HUES48 (cell line): Measurements from ENCODE around the gene C12orf56.
"Not testable (repeated sequence)": the region's sequence is repeated elsewhere in the genome, so short reads cannot be mapped to it uniquely, and the experiment has no call there.

Experiments used
- H3K27ac ChIP-seq: one replicate; pipeline ENCODE4 v1.7.0; 2013; ENCODE audit warnings: low read depth, low read length, inconsistent platforms
- H3K27me3 ChIP-seq: 2 replicates; pipeline ENCODE4 v1.6.1; 2013; ENCODE audit warnings: mild to moderate bottlenecking, low read length; ENCODE audit not compliant: control insufficient read depth, insufficient read depth
- H3K36me3 ChIP-seq: 2 replicates; pipeline ENCODE4 v1.6.1; 2013; ENCODE audit warnings: low read length; ENCODE audit not compliant: control insufficient read depth, insufficient read depth
- H3K4me1 ChIP-seq: 2 replicates; pipeline ENCODE4 v1.6.1; 2013; ENCODE audit warnings: mild to moderate bottlenecking, low read length; ENCODE audit not compliant: control insufficient read depth, insufficient read depth
- H3K4me3 ChIP-seq: 2 replicates; pipeline ENCODE4 v1.5.1; 2013; ENCODE audit warnings: mild to moderate bottlenecking, low read depth, low read length
- H3K9ac ChIP-seq: 2 replicates; pipeline ENCODE4 v1.6.1; 2013; ENCODE audit warnings: mild to moderate bottlenecking, low read depth, low read length, moderate library complexity
- H3K9me3 ChIP-seq: 2 replicates; pipeline ENCODE4 v1.6.1; 2013; ENCODE audit warnings: low read length; ENCODE audit not compliant: control insufficient read depth, insufficient read depth

The C12orf56 gene

GRCh38 chr12:64304571-64304970 is 86.0 kb downstream of the C12orf56 start:
- H3K27ac ChIP-seq = no peak overlapping the region
- no peaks in the 10 kb centered on the region for H3K9me3 ChIP-seq
- no peaks in the 10 kb centered on the region for H3K4me1 ChIP-seq
- H3K27me3 ChIP-seq = no peaks in the 10 kb centered on the region
- no peaks in the 10 kb centered on the region for H3K36me3 ChIP-seq
- H3K9ac ChIP-seq = no peak overlapping the region
- no peak overlapping the region for H3K4me3 ChIP-seq

GRCh38 chr12:64299628-64300027 is 90.9 kb downstream of the C12orf56 start:
- Histone ChIP-seq H3K4me3 (no peak overlapping the region), H3K27me3 (no peaks in the 10 kb centered on the region), H3K4me1 (no peaks in the 10 kb centered on the region), H3K36me3 (no peaks in the 10 kb centered on the region), H3K27ac (no peak overlapping the region), H3K9ac (no peak overlapping the region), H3K9me3 (no peaks in the 10 kb centered on the region)

DNA sequence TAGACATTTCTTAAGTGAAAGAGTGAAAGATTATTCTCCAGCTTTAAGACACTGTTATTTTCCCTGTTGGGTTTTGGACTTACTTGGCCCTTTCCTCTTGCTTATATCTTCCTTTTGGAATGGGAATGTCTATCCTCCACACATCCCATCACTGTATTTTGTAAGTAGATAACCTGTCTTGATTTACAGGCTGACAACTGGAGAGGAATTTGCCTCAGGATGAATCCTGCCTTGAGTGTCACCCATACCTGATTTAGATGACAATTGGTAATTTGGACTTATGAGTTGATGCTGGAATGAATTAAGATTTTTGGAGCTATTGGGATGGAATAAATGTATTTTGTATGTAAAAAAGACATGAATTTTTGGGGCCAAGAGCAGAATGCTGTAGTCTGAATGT is 94.3 kb downstream of the C12orf56 start:
- Histone ChIP-seq H3K27me3 (no peaks in the 10 kb centered on the region), H3K9ac (no peak overlapping the region), H3K9me3 (no peaks in the 10 kb centered on the region), H3K36me3 (no peaks in the 10 kb centered on the region), H3K4me1 (no peaks in the 10 kb centered on the region), H3K4me3 (no peak overlapping the region), H3K27ac (no peak overlapping the region)

DNA sequence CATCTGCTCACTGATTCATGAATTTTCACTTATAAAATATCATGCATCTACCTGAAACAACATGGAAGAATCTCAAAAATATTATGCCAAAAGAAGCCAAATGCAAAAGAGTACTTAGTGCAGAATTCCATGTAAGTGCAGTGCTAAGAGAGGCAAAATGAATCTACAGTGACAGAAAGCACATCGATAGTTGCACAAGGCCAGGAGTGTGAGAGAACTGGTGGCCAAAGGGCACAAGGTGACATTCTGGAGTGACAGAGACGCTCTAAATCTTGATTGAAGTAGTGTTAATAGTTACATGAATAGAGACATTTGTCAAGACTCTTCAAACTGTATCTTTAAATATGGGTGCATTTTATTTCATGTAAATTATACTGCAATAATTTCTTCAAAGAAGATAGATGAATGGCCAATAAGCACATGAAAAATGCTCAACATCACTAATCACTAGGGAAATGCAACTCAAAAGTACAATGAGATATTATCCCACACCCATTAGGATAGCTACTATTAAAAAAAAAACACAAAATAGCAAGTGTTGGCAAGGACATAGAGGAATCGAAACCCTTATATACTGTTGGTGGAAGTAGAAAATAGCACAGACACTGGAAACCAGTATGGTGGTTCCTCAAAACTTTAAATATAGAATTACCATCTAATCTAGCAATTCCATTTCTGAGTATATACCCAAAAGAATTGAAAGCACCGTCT is 96.7 kb downstream of the C12orf56 start:
- Histone ChIP-seq H3K27ac (no peak overlapping the region), H3K4me3 (no peak overlapping the region), H3K9me3 (no peaks in the 10 kb centered on the region), H3K4me1 (no peaks in the 10 kb centered on the region), H3K36me3 (no peaks in the 10 kb centered on the region), H3K9ac (no peak overlapping the region), H3K27me3 (no peaks in the 10 kb centered on the region)

DNA sequence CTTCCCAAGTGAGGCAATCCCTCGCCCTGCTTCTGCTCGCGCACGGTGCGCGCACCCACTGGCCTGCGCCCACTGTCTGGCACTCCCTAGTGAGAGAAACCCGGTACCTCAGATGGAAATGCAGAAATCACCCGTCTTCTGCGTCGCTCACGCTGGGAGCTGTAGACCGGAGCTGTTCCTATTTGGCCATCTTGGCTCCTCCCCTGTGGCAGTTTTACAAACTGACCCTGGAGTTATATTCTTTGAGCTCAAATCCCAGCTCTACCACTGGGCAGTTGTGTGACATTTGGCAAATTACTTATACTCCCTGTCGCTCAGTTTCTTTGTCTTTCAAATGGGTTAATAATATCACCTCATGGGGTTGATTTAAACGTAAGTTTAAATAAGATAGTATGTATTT is 97.4 kb downstream of the C12orf56 start:
- H3K27me3 ChIP-seq, H3K4me1 ChIP-seq, H3K9ac ChIP-seq, H3K4me3 ChIP-seq, H3K36me3 ChIP-seq, H3K27ac ChIP-seq, H3K9me3 ChIP-seq: not testable (repeated sequence)

DNA sequence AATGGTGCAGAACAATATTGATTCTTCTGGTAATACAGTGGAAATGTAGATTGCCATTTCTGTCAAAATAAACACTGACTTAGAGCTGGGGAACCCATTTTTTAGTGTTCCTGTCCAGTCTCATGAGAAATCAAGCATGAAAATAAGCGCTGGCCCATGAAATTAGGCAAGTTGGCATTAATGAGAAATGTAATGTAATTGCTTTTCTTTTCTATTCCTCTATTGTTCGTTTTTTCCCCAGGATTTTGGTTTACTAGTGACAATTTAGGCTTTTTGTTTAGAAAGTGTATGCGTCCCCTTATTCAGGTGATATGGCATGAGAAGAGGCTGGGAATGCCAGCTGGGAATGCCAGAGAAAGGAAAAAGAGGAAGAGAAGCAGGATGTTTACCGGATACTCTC is 104.0 kb downstream of the C12orf56 start:
- H3K4me1 ChIP-seq = no peaks in the 10 kb centered on the region
- no peak overlapping the region for H3K9ac ChIP-seq
- no peaks in the 10 kb centered on the region for H3K9me3 ChIP-seq
- H3K36me3 ChIP-seq = no peaks in the 10 kb centered on the region
- no peak overlapping the region for H3K27ac ChIP-seq
- no peak overlapping the region for H3K4me3 ChIP-seq
- H3K27me3 ChIP-seq = no peaks in the 10 kb centered on the region

- Histone ChIP-seq H3K9ac (no peak overlapping the region), H3K4me1 (no peaks in the 10 kb centered on the region), H3K27ac (no peak overlapping the region), H3K4me3 (no peak overlapping the region), H3K27me3 (no peaks in the 10 kb centered on the region), H3K9me3 (no peaks in the 10 kb centered on the region), H3K36me3 (no peaks in the 10 kb centered on the region)
These were observed 106.3 kb downstream of the C12orf56 start for GRCh38 chr12:64284256-64284655.

DNA sequence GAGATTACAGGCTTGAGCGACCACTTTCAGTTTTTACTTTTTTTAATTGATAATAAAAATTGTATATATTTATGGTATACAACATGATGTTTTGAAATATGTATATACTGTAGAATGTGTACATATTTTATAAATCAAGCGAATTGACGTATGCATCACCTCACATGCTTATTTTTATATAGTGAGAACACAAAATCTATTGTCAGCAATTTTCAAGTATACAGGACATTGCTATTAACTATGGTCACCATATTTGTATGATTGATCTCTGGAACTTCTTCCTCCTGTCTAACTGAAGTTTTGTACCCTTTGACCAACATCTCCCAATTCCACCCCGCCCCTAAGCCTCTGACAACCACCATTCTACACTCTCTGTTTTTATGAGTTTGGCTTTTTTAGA is 112.1 kb downstream of the C12orf56 start:
- H3K4me3 ChIP-seq = no peak overlapping the region
- H3K4me1 ChIP-seq = no peaks in the 10 kb centered on the region
- no peaks in the 10 kb centered on the region for H3K36me3 ChIP-seq
- no peak overlapping the region for H3K27ac ChIP-seq
- H3K27me3 ChIP-seq = no peaks in the 10 kb centered on the region
- H3K9me3 ChIP-seq = no peaks in the 10 kb centered on the region
- no peak overlapping the region for H3K9ac ChIP-seq

GRCh38 chr12:64273527-64274403 is 116.8 kb downstream of the C12orf56 start:
- H3K36me3 ChIP-seq = no peaks in the 10 kb centered on the region
- no peaks in the 10 kb centered on the region for H3K4me1 ChIP-seq
- no peak overlapping the region for H3K4me3 ChIP-seq
- no peaks in the 10 kb centered on the region for H3K9me3 ChIP-seq
- no peaks in the 10 kb centered on the region for H3K27me3 ChIP-seq
- H3K9ac ChIP-seq = no peak overlapping the region
- no peak overlapping the region for H3K27ac ChIP-seq

GRCh38 chr12:64270411-64270810 is 120.1 kb downstream of the C12orf56 start:
- Histone ChIP-seq H3K36me3 (no peaks in the 10 kb centered on the region), H3K27ac (no peak overlapping the region), H3K4me3 (no peak overlapping the region), H3K4me1 (no peaks in the 10 kb centered on the region), H3K9ac (no peak overlapping the region), H3K27me3 (no peaks in the 10 kb centered on the region), H3K9me3 (no peaks in the 10 kb centered on the region)

DNA sequence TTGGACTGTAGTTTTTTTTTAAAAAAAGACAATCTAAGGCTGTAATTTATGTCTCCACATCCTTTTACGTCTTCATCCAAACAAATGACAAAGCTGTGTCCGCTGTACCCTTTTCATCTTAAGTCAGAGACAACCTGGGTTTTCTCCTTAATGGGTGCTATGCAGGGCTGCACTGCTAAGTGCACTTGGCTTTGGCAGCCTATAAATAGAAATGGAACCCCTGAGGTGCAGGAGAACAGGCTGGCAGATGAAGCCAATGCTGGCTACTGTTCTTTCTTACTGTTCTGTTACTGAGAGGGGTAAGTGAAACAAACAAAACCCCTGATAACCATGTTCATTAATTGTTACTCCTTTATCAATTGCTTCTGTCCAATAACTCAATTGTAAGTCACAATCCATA is 121.4 kb downstream of the C12orf56 start:
- H3K27ac ChIP-seq = no peak overlapping the region
- H3K9me3 ChIP-seq = no peaks in the 10 kb centered on the region
- no peaks in the 10 kb centered on the region for H3K27me3 ChIP-seq
- H3K4me1 ChIP-seq = no peaks in the 10 kb centered on the region
- no peaks in the 10 kb centered on the region for H3K36me3 ChIP-seq
- H3K4me3 ChIP-seq = no peak overlapping the region
- H3K9ac ChIP-seq = no peak overlapping the region
